Activated CD8-positive, alpha-beta memory T cell treated with anti-CD3 and anti-CD28 coated beads, Interleukin-2, amount 50 U/mL, for 24 hours (primary cell): ENCODE measurements around the gene CCDC110.

Source experiments
- DNase-seq: peaks from one replicate; pipeline ENCODE4 v3.0.0-alpha.2; 2020; ENCODE audit errors: extremely low read depth

The CCDC110 gene

DNA sequence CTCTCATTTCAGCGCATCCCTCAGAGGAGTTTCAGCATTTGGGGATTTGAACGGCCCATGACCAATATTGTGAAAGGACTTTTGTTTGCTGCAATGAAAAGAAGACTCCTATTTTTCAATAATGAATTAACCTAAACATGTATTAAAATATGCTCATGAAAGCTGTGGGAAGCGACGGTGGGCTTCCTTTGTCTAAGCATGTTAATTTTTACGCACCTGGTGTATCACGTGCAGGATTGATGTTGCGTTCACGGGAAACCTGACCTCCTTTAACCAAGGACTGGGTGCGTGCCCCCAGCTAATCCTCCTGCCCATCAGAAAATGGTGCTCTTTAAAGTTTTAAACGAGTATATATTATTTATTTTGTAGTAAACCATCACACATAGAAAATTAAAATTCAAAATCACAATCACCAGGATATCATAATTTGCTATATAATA, 590 bp upstream of the CCDC110 start:
- no peak for DNase-seq

DNA sequence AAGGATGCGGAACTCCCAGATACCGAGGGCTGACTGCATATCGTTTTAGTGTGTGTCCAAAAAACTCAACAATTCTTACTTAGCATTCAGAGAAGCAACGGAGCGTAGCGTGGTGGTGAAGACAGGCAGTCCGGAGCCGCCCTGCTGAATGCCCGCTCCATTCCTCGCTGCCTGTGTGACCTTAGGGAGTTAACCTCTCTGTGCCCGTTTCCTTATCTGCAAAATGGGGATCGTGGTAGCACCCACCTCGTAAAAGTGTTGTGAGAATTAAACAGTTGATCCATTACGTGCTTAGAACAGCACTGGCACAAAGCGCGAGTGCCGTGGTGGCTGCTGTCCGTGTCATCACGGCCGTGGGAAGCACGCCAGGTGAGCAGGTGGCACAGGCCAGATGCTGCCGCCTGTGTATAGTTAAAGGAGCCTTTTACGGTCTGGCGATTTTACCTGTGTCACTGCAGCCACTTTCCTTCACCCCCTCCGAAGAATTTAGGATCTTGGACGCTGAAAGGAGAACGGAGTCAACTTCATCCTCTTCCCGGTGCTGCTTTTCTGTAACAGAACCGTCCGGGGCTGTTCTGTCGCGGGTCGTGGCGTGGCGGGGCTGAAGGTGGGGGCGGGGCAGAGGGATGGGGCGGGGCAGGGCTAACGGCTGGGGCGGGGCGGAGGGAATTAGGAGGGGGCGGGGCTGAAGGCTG, 885 bp downstream of the CCDC110 start:
- no peak for DNase-seq

DNA sequence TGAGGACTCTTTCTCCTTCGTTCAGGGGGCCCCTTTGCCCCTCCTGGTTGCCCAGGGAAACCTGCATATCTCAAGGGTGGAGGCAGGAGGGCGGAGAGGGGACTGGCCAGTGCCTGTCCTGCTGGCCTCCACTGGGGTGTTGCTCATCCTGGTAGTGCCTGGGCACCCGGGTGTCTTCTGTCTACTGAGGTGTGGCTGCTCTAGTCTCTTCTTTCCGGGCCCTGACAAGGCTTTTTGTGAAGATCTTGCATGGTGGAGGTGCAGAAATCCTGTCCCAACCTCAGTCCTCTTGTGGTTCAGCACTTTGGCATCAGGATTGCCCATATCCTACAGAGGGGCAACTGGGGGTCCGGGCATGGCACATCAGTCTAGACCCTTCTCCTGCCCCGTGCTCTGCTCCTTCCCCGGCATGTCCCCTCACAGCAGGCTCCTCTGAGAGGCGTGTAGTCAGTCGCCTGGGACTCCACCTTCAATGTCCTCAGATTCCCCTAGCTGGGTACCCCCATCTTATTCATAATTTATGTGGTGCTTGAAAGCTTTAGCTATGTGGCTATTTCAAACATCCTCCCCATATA, 1.9 kb downstream of the CCDC110 start:
- DNase-seq: no peak

DNA sequence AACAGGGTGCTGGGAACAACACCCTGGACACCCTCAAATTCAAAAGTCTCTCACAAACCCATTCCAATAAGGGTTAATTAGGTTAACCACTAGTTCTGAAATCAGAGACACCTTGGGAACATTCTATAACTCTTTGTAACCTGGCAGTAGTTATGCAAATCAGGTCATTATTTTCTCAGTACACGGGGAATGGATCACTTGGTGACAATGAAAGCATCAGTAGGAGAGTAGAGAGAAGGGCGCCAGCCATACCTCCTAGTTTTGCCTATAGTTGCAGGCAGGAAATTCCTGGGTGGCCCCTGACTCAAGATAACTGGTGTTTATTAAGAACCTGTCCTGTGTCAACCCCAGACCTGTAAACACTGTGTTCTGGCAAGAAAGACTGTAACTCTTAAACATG, 2.5 kb downstream of the CCDC110 start:
- no peak for DNase-seq

DNA sequence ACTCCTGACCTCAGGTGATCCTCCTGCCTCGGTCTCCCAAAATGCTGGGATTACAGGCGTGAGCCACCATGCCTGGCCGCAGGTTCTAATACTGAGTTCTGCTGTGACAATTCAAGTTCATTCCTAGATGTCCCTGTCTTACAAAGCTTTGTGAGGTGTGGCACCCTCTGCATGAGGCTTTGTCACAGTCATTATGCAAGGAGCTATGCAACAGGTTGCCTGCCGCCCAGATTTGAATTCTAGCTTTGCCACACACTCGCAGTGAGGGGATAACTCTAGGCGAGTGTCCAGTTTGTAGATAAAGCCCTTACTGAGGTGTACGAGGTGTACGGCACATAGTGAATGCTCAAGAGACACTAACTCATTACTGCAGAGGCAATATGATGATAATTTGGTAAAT, 3.5 kb downstream of the CCDC110 start:
- no peak for DNase-seq

DNA sequence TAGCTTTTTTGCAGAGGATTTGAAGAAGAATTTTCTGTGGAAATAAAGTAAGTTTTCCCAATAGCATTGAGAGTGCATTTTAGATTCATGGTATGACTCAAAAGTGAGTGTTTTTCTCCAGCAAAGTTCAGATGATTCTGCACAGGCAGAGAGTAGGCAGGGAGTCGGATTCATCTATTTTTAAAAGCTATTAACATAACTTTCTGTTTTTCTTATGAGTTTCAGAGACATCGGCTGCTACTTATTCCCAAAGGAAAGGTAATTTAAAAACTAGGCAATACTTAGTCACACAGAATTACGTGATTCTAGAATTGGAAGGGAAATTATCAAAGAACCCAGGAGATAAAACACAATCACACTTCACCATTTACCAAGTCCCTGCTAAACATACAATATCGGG, 4.4 kb downstream of the CCDC110 start:
- DNase-seq: no peak

DNA sequence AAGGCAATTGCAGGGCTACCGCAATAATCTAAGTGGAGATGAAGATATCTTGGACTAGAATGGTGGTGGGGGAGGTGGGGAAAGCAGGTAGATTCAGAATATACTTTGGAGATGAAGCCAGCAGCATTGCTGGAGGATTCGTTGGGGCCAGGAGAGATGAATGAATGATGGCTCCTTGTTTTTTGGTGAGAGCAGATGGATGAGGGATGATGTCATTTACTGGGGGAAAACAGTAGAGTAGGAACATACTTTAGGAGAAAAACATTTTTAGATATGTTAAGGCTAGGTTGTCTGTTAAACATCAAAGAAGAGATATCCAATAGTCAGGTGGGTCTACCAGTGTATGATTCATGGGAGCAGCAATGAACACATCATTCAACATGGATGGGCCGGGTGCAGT, 5.8 kb downstream of the CCDC110 start:
- no peak for DNase-seq

DNA sequence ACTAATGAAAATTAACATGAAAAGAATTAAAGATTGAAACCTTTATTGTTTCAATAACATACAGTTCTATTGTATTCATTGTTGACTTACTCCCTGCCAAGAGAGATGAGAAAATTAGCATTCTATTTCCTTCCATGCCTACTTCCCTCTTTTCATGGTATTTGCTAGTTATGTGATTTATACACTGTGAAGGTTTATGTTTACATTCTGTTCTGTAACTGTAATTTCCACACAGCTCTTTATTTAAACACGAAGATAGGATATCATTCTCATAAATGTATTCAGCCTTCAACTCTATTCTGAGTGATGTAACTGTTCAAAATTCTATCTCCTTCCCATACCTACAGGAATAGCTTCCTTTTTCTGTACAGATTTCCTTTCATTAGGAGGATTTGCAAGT, 6.6 kb downstream of the CCDC110 start:
- DNase-seq: no peak

DNA sequence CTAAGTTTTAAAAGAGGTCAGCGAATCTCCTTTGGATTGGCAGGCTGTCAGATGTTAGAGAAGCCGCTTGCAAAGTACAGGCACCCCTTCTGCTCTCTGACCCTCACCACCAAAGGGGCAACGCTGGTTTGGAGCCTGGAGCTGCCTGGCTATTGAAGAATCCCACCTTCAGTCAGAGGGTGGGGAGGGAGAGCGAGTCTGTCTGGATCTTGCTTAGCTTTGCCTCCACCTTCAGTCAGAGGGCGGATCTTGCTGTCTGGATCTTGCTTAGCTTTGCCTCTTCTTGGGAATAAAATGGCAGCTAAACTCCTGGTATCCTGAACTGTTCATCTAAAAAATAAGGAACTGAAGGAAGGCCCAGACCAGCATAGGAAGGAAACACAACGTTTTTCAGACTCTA, 7.3 kb downstream of the CCDC110 start:
- DNase-seq: no peak

DNA sequence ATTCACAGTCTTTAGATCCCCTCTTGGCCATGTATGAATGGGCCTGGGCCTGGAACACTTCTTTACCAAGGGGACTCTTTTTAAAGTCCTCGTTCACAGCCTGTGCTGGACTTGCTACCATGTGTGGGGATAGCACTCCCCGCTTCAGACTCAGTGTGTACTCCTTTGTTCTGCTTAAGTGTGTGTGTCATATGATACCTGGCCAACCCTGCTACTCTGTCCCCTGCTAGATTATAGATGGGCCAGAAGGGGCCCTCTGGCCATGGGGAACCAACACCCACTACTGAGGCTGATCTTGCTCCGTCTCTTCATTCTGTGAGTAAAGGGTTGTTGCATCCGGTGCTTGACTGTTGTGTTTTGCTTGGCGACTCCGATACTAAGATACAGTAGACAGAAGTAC, 8.0 kb downstream of the CCDC110 start:
- DNase-seq: no peak

DNA sequence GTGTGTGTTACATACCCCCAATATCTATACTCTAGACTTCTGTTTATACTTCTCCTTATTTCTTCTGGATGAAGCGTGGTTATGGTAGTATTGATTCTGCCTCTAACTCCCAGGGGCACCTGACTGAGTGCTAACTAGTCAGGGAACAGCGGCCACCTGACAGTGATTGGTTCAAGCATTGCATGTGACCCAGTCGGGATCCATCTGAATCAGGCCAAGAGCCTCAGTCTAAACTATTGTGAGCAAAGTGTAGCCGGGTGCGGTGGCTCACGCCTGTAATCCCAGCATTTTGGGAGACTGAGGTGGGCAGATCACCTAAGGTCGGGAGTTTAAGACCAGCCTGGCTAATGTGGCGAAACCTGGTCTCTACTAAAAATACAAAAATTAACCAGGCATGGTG, 10.0 kb downstream of the CCDC110 start:
- DNase-seq: no peak

DNA sequence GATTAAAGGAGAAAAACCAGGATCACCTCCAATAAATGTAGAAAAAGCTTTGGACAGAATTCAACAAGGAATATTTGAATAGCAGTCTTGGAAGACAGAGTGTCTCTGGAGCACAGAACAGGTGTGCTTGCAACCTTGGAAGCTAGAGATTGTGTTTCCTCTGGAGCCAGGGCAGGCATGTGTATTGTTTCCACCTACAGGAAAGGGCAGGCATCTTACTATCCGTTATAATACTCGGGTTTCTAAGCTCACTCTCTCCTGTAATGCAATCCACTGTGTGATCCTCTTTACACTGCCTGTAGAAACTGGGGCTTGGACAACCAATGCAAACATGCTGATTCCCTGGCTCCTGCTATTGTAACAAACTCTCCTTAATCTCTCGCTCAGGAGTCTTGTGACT, 14.4 kb downstream of the CCDC110 start:
- DNase-seq: no peak

DNA sequence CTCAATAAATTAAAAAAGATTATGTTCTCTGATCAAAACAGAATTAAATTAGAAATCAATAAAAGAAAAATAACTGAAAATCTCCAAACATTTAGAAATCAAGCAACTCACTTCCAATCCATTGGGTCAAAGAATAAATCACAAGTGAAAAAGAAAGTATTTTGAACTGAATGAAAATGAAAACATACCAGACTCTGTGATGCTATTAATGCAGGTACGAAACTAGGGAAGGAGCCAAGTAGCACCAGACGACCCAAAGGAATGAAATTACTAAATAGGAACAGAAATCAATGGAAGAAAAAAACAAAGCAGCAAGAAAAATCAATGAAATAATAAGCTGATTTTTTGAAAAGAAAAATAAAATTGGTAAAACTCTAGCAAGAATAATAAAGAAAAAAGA, 15.4 kb downstream of the CCDC110 start:
- DNase-seq: no peak

DNA sequence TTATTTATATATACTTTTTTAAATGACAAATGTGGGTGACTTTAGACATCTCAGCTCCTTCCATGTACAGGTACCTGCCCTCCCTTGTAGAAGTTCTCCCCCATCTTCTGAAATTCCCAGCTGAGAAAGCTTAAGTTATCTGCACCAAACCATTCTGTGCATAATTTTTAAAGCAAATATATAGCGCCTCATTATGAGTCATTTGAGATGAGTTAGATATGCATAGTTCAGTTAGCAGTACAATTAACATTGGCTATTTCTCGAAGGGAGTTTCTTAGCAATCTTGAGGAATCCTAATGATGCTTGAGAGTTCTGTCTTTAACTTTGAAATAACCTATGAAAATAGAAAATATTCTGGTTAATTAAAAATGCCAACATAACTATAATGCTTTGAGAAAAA, 26.3 kb downstream of the CCDC110 start:
- DNase-seq: no peak

DNA sequence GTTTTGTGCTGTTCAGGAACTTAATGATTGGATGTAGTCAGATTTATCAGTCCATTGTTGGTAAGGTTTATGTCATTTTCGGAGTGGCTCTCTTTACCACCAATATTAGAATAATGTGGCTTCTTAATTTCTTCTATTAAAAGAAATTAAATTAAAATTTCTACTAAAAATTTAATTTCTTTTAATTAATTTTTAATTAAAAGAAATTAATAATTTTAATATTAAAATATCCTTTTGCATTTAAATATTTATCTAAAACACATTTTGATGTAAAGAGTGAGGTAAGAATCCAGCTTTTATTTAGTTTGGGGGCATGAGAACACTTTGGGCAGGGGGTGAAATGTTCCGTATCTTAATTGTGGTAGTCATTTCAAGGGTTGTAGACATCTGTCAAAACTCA, 30.1 kb downstream of the CCDC110 start:
- DNase-seq: no peak

DNA sequence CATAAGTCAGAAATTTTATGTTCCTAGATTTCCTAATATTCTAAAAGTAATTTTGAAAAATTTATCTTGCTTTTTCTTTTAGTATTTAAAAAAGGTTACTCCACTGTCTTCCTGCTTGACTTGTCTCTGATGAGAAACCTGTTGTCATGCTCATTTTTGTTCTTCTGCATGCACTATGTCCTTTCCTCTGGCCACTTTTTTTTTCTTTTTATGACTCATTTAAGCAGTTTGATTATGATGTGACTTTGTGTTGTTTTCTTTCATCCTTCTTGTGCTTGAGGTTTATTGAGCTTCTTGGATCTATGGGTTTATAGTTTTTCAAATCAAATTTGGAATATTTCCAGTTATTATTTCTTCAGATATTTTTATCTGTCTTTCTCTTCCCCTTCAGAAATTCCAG, 33.7 kb downstream of the CCDC110 start:
- DNase-seq: no peak

DNA sequence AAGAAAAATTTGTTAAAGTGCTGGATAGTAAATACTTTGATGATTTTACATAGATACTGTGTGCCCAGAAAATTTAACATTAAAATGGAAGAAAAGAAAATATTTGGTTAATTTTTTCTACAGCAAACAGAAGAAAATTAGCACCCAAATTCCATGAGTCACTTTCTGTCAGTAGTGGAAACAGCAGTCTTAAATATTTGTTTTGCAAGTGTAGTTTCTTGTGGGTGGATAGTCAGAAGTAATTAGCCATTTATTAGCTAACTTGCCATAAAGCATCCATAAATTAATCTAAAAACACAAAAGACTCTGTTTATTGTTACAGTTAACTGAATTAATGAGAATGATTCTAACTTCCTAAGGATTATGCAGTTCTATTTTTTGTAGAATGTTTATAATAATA, 36.1 kb downstream of the CCDC110 start:
- no peak for DNase-seq

DNA sequence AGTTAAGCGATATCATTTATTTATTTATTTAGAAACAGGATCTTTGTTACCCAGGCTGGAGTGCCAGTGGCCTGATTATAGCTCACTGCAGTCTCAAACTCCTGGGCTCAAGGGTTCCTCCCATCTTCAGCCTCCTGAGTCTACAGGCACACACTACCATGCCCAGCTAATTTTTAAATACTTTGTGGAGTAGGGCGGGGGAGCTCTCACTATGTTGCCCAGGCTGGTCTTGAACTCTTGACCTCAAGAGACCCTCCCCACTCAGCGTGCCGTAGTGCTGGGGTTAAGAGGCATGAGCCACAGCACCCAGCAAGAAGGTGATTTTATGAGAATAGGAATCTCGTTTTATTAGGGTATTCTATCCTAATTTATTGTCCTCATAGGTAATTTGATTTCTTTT, 41.9 kb downstream of the CCDC110 start:
- DNase-seq: no peak

DNA sequence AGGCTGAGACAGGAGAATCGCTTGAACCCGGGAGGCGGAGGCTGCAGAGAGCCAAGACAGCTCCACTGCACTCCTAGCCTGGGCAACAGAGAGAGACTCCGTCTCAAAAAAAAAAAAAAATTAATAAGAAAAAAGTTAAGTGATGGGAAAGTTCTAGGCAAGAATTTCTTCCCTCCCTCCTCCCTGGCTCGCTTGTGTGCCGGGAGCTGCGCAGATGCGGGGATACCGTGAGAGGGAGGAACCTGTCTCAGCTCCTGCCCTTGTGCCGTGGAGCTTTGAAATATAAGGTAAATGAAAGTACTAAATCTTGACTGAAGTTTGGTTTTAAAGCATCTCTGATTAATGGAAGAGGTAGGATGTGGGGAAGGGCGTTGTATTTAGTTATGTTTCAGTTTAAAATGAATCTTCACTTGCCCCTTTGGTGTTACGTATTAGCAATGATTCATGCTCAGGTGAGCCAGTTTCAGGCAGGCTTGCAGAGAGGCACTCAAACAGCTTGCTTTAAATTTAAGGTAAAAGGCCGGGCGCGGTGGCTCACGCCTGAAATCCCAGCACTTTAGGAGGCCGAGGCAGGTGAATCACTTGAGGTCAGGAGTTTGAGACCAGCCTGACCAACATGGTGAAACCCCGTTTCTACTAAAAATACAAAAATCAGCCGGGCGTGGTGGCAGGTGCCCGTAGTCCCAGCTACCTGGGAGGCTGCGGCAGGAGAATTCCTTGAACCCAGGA, 44.4 kb downstream of the CCDC110 start:
- no peak for DNase-seq

DNA sequence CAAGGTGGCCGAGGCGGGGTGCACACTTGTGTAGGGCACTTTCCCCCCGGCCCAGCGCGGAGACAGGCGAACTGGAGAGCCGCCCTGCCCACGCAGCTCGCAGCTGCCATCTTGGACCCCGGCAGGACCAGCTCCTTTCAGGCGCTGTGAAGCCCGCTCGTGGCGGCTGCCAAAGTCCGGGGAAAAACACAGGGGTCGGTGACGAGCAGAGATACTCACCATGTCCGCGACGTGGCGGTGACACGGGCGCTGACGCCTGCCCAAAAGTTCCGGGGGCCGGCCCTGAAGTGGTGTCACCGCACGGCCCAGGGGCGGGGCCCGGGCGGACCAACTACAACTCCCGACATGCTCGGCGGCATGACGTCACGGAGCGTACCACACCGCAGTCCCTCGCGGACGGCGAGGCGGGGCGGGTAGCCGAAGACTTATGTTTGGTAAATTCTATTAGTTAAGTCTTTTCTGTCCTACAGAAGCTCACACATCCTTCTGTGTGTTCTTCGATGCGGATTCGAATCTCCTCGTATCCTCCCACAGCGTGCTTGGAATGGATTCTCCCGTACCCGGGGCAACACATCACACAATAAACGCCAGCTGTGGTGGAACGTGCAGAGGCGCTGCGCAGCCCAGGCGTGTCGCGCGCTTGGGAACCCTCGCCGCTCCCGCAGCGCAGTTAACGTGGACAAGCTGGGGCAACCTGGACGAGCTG, 45.7 kb downstream of the CCDC110 start, which contains the start of gene UFSP2:
TSS of gene UFSP2 (minus strand) at position 318 of the 706 bp plus-strand sequence. CDS start at position 222, 96 bp downstream.
- peak; percentile 61 for DNase-seq

DNA sequence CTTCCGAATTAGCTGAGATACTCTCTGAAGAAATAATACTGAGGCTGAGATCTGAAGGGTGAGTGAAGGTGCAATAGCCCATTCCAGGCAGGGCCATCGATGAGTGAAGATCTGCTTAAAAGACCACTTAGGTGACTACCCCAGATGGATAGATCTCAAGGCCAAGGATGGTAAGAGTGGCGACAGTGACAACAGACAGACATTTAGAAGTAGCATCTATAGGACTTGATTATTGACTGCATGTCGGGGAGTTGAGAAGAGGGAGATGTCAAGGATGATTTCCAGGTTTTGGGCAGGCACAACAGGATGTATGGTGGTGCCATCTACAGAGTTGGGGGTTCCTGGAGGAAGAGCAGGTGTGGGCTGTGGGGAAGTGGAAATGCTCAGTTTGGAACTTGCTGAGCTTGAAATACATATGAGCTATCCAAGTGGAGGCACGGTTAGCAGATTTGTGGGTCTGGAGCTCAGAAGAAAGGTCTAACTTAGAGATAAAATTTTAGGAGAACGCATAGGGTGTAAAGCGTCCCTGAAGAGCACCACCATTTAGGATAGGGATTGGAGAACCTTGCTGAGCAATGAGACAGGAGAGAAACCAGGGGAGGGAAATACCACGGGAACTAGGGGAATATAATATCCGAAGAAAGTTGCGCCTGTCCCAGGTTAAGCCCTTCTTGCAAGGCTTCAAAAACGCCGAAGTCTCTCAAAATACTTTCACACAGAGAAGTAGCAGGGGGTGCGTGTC, 46.5 kb downstream of the CCDC110 start:
- no peak for DNase-seq
